ENCODE results near the gene TP53TG3. TPM values are rescaled to one million over a fixed set of nuclear protein-coding genes. Genes with fewer than 3 reads are reported as not detected.
"Not testable (repeated sequence)": the region's sequence is repeated elsewhere in the genome, so short reads cannot be mapped to it uniquely, and the experiment has no call there.

TP53TG3 gene, protein sequence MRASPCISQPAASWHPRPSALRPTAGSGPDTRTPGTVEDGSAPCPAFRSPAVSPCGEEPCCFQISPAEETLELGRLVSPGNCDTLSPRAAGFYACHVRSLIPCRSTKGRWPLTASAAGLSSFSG
- total RNA-seq, result not detected in 2 replicates
- long read RNA-seq, result 0 reads

DNA sequence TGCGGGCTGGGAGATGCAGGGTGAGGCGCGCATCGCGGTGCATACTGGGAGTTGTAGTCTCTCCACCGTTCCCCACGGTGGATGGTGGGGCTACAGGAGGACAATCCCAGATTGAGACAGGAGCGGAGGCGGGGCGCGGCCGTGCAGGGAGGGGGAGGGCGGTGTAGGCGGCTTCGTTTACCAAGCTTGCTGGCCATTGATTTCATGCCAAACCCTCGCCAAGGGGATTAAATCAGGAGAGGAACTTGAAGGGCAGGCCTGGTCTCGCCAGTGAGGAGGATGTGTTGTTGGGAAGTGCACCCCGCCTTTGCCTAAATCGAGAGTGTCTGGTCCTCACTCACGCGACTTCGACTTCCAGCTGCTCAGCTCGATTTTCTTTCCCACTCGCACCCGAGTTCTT, at the start of gene TP53TG3:
Gene TP53TG3, minus strand, starts transcription at position 101 of the 400 bp plus-strand sequence. Its CDS starts 68 bp downstream, at position 33.
- not testable (repeated sequence) for H3K27me3 Mint-ChIP-seq (ENCODE audit: low read depth); H3K27ac Mint-ChIP-seq (ENCODE audit: unreplicated experiment); H3K36me3 Mint-ChIP-seq (ENCODE audit: low read depth); H3K4me1 Mint-ChIP-seq; H3K4me3 Mint-ChIP-seq; H3K9me3 Mint-ChIP-seq; DNase-seq (ENCODE audit: low read depth, low spot score)

DNA sequence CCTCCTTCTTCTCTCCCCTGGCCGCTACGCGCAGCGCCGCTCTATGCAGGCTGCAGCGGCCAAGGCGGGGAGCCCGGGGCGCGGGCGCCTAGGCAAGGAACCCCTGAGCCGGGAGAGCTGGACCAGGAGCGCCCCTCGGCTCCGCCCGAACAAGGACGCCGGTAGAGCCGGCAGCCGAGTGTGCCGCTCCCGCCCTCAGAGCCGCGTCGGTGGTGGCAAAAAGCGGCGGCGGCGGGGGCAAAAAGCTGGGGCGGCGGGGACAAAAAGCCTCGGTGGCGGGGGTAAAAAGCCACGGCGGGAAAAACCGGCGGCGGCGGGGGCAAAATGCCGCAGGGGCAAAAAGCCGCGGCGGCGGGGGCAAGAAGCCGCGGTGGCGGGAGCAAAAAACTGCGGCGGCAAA, 25.1 kb downstream of the TP53TG3 start:
- not testable (repeated sequence) for H3K27me3 Mint-ChIP-seq (ENCODE audit: low read depth); DNase-seq (ENCODE audit: low read depth, low spot score); H3K4me3 Mint-ChIP-seq; H3K9me3 Mint-ChIP-seq; H3K36me3 Mint-ChIP-seq (ENCODE audit: low read depth); H3K4me1 Mint-ChIP-seq; H3K27ac Mint-ChIP-seq (ENCODE audit: unreplicated experiment)

DNA sequence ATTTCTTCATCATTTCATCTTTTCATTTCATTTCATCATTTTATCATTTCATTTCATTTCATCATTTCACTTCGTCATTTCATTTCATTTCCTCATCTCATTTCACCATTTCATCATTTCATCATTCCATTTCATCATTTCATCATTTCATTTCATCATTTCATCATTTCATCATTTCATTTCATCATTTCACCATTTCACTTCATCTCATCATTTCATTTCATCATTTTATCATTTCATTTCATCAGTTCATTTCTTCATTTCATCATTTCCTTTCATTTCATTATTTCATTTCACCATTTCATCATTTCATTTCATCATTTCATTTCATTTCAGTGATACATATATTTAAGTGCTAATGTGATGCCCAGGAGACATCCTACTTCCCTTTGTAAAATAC, 28.4 kb downstream of the TP53TG3 start:
- H3K4me3 Mint-ChIP-seq; DNase-seq (ENCODE audit: low read depth, low spot score); H3K27ac Mint-ChIP-seq (ENCODE audit: unreplicated experiment); H3K27me3 Mint-ChIP-seq (ENCODE audit: low read depth); H3K4me1 Mint-ChIP-seq: not testable (repeated sequence)
- peaks cover 11% of the 10 kb centered on the region for H3K9me3 Mint-ChIP-seq
- peaks cover 12% of the 10 kb centered on the region for H3K36me3 Mint-ChIP-seq (ENCODE audit: low read depth)

DNA sequence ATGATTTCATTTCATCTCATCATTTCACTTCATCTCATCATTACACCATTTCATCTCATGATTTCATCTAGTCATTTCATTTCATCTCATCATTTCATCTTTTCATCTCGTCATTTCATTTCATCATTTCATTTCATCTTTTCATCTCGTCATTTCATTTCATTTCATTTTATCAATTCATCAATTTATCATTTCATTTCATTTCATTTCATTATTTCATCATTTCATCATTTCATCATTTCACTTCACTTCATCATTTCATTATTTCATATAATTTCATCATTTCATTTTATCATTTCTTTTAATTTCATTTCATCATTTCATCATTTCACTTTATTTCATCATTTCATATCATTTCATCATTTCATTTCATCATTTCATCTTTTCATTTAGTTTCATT, 29.2 kb downstream of the TP53TG3 start:
- H3K4me1 Mint-ChIP-seq; H3K27me3 Mint-ChIP-seq (ENCODE audit: low read depth); H3K4me3 Mint-ChIP-seq; DNase-seq (ENCODE audit: low read depth, low spot score); H3K27ac Mint-ChIP-seq (ENCODE audit: unreplicated experiment): not testable (repeated sequence)
- H3K36me3 Mint-ChIP-seq (ENCODE audit: low read depth), result peaks cover 12% of the 10 kb centered on the region
- peaks cover 11% of the 10 kb centered on the region for H3K9me3 Mint-ChIP-seq

DNA sequence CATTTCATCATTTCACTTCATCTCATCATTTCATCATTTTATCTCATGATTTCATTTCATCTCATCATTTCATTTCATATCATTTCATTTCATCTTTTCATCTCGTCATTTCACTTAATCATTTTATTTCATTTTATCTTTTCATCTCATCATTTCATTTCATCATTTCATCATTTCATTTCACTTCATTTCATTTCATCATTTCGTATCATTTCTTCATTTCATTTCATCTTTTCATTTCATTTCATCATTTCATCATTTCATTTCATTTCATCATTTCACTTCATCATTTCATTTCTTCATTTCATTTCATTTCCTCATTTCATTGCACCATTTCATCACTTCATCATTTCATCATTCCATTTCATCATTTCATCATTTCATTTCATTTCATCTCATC, 29.8 kb downstream of the TP53TG3 start:
- DNase-seq (ENCODE audit: low read depth, low spot score); H3K4me1 Mint-ChIP-seq; H3K27me3 Mint-ChIP-seq (ENCODE audit: low read depth); H3K27ac Mint-ChIP-seq (ENCODE audit: unreplicated experiment); H3K4me3 Mint-ChIP-seq: not testable (repeated sequence)
- peaks cover 12% of the 10 kb centered on the region for H3K36me3 Mint-ChIP-seq (ENCODE audit: low read depth)
- peaks cover 11% of the 10 kb centered on the region for H3K9me3 Mint-ChIP-seq

DNA sequence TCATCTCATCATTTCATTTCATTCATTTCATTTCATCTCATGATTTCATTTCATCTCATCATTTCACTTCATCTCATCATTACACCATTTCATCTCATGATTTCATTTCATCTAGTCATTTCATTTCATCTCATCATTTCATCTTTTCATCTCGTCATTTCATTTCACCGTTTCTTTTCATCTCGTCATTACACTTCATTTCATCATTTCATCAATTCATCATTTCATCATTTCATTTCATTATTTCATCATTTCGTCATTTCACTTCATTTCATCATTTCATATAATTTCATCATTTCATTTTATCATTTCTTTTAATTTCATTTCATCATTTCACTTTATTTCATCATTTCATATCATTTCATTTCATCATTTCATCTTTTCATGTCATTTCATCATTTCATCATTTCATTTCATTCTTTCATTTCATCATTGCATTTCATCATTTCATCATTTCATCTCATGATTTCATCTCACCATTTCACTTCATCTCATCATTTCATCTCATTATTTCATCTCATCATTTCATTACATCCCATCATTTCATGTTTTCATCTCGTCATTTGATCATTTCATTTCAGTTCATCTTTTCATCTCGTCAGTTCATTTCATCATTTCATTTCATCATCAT, 30.6 kb downstream of the TP53TG3 start:
- not testable (repeated sequence) for DNase-seq (ENCODE audit: low read depth, low spot score); H3K4me1 Mint-ChIP-seq; H3K4me3 Mint-ChIP-seq; H3K27me3 Mint-ChIP-seq (ENCODE audit: low read depth); H3K27ac Mint-ChIP-seq (ENCODE audit: unreplicated experiment)
- H3K36me3 Mint-ChIP-seq (ENCODE audit: low read depth), result peaks cover 12% of the 10 kb centered on the region
- peaks cover 11% of the 10 kb centered on the region for H3K9me3 Mint-ChIP-seq

DNA sequence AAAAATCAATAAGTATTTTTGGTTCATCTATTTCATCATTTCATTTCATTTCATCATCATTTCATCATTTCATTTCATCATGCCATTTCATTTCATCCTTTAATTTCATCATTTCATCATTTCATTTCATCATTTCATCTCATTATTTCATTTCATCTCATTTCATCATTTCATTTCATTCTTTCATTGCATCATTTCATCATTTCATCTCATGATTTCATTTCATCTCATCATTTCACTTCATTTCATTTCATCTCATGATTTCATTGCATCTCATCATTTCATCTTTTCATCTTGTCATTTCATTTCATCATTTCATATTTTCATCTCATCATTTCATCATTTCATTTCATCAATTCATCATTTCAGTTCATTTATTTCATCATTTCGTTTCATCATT, 31.2 kb downstream of the TP53TG3 start:
- H3K27me3 Mint-ChIP-seq (ENCODE audit: low read depth); DNase-seq (ENCODE audit: low read depth, low spot score); H3K4me1 Mint-ChIP-seq; H3K27ac Mint-ChIP-seq (ENCODE audit: unreplicated experiment); H3K4me3 Mint-ChIP-seq: not testable (repeated sequence)
- peaks cover 12% of the 10 kb centered on the region for H3K36me3 Mint-ChIP-seq (ENCODE audit: low read depth)
- peaks cover 11% of the 10 kb centered on the region for H3K9me3 Mint-ChIP-seq

DNA sequence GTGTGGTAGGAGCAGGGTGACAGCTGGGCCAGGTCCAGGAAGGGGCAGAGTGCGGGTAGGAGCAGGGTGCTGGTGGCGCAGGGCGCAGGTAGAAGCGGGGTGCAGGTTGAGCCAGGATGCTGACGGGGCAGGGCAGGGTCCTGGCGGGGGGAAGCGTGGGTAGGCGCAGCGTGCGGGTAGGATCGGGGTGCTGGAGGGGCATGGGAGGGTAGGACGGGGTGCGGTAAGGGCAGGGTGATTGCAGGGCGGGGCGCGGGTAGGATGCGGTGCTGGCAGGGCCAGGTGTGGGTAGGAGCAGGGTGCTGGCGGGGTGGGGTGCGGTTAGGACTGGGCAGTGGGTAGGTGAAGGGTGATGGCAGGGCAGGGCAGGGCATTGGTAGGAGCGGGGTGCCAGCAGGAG, 38.4 kb downstream of the TP53TG3 start:
- not testable (repeated sequence) for H3K27ac Mint-ChIP-seq (ENCODE audit: unreplicated experiment); H3K36me3 Mint-ChIP-seq (ENCODE audit: low read depth); DNase-seq (ENCODE audit: low read depth, low spot score); H3K9me3 Mint-ChIP-seq; H3K4me3 Mint-ChIP-seq; H3K27me3 Mint-ChIP-seq (ENCODE audit: low read depth); H3K4me1 Mint-ChIP-seq

DNA sequence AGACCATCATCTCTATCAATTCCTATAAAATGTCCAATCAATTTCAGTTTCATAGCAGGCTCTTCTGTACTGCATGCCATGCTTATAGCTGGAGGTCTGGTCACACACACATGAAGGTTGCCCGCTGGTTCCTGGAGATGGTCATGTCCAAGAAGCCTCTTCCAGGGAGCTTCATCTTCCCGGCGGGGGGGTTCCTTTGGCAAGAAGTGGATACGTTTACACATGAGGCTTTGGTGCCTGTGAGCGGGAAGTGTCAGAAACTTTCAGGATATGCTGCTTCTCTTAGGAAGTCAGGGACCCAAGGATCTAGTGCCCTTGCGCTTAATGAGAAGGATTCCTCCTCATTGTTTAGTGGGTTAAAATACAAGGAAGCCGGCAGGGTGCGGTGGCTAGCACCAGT, 43.9 kb downstream of the TP53TG3 start:
- H3K27ac Mint-ChIP-seq (ENCODE audit: unreplicated experiment); H3K4me1 Mint-ChIP-seq; DNase-seq (ENCODE audit: low read depth, low spot score); H3K36me3 Mint-ChIP-seq (ENCODE audit: low read depth); H3K27me3 Mint-ChIP-seq (ENCODE audit: low read depth); H3K4me3 Mint-ChIP-seq; H3K9me3 Mint-ChIP-seq: not testable (repeated sequence)

Measured in neural crest cell (in vitro differentiated cells).